ENCODE data around the gene SIGLEC6.

Gene SIGLEC6

DNA sequence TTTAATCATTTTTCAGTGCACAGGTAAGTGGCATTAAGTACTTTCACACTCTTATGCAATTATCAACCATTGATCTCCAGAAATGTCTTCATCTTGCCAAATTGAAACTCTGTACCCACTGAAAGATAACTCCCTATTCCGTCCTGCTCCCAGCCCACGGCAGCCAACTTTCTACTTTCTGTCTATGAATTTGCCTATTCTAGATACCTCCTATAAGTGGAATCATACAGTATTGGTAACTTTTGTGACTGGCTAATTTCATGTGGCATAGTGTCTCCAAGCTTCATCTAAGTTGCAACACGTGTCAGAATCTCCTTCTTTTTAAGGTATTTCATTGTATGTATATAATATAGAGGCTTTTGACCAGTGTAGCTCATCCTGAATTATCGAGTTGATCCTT, 58.9 kb downstream of the SIGLEC6 start:
- DNase-seq = no peak

DNA sequence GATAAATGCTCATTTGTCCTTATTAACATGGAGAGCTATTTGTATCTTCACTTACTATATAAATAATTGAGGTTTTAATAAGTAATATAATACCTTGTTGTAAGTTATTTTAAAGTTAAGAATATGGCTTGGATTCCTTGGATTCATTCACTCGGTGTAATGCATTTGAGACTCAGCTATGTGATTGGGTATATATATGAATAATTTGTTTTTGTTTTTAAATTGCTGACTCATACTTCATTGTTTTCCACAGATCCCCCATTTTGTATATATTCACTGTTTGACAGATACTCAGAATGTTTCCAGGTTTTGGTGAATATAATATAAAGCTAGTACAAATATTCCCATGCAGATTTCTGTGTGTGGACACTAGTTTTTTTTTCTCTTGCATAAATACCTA, 59.9 kb downstream of the SIGLEC6 start:
- no peak for DNase-seq

GRCh38 chr19:51470966-51471365, 60.5 kb downstream of the SIGLEC6 start:
- peak; percentile 29 for DNase-seq

DNA sequence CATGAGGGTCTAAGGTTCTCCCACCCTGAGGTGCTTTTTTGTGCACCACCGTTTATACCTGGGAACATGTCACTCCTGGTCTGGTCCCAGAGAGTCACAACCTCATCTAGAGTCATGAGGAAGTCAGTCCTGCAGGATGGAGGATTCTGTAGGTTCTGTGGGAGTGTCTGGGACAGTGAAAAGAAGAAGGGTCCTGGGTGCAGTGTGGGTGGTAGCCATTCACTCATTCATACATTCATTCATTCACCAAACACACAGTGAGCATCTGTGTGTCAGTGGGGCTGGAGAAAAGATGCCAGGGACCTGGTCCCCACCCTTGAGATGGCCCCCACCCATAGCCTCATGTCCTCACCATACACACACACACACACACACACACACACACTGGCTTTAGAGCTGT, 61.8 kb downstream of the SIGLEC6 start:
- DNase-seq = no peak

- no peak for DNase-seq
Observed at GRCh38 chr19:51469162-51469561, 62.3 kb downstream of the SIGLEC6 start.

GRCh38 chr19:51468545-51468920, 62.9 kb downstream of the SIGLEC6 start:
- no peak for DNase-seq

- DNase-seq = no peak
Observed at GRCh38 chr19:51467864-51468544, 63.5 kb downstream of the SIGLEC6 start.
